ENCODE measurements around the gene TAF8. TPM values are rescaled to one million over a fixed set of nuclear protein-coding genes. Genes with fewer than 3 reads are reported as not detected.

TAF8 gene
- total RNA-seq, 1 donor from 2014 or later, result 14.9 TPM

DNA sequence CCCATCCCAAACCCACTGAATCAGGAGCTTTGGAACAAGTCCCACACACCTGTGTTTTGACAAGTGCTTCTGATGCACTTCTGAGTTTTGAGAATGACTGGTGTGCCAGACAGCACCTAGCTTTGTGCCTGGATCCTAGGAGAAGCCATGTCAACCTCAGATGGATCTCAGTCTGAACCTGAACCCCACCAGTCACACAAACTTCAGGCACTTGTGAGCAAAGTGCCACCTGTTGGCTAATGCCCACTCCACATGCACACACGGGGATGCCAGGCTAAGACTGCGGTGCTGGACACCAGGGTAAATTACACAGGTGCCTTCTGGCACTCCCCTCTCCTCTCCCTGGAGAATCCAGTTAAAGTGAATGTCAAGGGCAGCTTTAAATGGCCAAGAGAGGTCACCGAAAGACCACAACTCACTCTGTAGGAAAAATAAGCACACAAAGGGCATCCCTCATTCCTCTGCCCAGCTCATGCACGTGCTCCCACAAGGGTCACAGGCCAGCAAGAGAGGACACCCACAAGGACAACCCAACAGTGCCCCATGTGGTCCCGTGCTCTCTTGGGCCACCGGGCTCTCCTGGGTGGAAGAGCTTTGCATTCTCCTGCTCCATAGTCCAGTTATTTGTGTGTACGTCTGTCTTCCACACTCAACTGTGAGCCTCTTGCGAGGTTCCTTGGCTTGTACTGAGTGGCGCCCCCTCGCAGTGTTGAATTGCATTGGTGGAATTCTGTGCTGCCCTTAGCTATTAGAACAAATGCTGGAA, 45.6 kb downstream of the TAF8 start:
- DNase-seq (ENCODE audit: low read depth in 2 of 2), result no peak

- DNase-seq (ENCODE audit: low read depth in 2 of 2), result peak in 1 of 2 donors; percentile 37
Measured at GRCh38 chr6:42099340-42100028, 49.2 kb downstream of the TAF8 start.

DNA sequence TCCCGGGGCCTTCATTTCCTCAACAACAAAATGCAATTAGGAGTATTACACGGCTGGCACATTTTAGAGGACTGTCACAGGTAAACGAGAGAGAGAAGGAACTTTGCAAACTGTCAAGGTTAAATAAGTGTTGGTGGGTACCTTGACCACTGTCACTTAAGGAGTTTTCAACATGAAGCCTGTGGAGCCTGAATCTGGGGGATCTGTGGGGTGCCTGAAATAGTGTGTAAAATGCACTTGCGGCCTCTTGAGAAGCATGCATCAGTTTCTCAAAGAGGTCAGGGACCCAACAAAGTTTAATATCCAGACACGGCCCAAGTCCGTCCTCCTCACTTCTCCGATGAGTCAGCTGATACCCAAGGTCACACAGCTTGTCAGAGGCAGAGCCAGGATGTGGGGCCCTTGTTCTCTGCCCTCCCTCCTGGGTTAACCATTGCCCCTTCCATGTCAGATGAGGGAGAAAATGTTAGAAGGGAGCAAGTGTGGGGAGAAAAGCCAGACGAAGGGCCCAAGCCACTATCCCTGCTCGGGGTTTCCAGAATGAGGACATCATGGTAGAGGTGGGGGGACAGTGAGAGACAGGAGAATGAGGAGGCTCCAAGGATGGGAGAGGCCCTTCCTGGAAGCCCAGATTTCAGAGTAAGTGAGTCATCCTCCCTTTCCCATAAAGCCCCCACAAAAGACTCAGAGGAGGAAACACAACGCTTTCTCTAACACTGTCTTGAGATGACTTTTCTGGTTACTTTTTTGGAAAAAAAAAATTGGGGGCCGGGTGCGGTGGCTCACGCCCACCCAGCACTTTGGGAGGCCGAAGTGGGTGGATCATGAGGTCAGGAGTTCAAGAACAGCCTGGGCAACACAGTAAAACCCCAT, 49.9 kb downstream of the TAF8 start:
- DNase-seq (ENCODE audit: low read depth in 2 of 2), result peak in 1 of 2 donors; percentile 47

- DNase-seq (ENCODE audit: low read depth in 2 of 2), result no peak
Measured at GRCh38 chr6:42101186-42101657, 50.9 kb downstream of the TAF8 start.

DNA sequence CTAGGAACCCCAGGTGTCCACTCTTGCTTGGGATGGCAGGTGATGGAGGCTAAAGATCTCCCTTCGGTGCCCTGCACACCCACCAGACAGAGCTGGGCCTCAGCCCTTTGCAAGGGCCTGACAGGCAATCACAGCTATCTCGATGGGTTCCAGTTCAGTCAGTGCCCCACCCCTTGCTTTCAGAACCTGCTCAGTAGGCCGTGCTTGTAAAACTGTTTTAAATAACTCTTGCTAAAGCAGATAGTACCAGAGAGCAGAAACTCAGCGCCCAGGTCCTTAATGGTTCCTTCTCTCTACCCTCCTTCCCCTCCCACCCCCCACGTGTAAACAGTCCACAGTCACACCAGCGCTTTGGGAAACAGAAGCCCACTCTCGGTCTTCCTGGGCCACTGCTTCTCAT, 52.9 kb downstream of the TAF8 start:
- DNase-seq (ENCODE audit: low read depth in 2 of 2), result no peak

GRCh38 chr6:42103753-42104094, 53.4 kb downstream of the TAF8 start:
- no peak for DNase-seq (ENCODE audit: low read depth in 2 of 2)

DNA sequence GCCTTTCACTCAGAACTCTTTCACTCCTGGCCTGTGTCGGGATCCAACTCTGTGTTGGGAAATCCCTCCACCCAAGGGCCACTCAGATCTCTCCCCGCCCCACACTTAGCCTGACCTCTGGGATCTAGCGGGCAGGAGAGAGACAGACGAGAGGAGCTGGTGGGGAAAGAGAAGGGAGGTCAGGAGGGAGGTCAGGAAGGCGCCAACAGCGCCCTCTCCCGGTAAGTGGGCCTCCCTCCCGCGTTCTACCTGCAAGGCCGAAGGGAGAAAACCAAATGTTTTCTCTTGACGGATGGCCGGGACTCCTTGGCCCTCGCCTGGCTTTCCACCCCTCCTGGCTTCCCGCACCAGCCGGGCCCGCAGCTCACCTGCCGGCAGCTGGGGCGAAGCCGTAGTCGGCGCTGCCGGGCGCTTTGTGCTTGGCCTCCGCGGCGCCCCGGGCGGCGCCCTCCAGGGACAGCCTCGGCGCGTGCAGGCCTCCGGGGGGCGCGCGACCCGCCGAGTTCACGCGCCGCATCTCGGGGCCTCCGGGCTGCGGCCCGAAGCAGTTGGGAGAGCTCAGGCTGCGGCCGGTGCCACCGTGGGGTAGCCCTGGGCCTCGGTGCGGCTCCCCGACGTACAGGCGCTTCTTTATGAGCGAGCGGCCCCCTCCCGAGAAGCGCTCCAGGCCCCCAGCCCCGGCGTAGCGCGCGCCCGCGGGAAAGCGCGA, 53.9 kb downstream of the TAF8 start:
- peak; percentile 14 to 63 for DNase-seq (ENCODE audit: low read depth in 2 of 2)

GRCh38 chr6:42104804-42105125, 54.4 kb downstream of the TAF8 start:
- no peak for DNase-seq (ENCODE audit: low read depth in 2 of 2)

DNA sequence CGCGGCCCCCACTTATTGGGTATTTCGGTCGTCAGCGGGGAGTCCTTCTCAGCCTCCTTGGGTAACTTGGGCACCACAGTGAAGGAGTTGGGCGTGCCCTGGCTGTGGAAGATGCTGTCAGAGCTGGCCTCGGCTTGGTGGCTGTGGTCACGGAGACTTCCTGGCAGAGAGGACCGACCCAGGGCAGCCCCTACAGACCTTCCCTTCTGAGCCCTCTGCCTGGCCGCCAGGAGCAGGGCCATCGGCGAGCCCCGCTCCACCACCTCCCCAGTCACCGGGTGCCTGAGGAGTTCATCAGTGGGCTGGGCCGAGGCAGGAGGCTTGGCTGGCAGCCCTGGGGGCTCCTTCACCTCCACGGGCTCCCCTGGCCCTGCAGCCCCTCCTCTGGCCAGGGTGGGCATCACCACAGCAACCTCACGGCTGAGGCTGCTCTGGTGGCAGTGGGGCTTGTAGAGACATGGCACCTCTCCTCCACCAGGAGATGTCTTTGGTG, 54.9 kb downstream of the TAF8 start:
- no peak for DNase-seq (ENCODE audit: low read depth in 2 of 2)

DNA sequence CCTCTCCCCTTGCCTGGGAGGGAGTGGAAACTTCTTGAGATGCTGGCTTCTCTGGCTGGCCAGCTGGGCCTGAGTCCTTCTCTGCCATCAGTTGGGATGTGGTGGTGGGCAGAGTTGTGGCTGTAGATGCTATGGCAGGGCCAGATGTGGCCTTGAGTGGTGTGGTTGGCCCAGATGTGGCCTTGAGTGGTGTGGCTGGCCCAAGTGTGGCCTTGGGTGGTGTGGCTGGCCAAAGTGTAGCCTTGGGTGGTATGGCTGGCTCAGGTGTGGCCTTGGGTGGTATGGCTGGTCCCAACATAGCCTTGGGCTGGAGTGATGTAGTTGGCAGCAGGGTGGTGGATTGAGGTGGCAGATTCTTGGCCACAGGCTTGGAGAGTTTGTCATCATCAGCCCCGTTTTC, 55.4 kb downstream of the TAF8 start:
- DNase-seq (ENCODE audit: low read depth in 2 of 2), result no peak

GRCh38 chr6:42106112-42107023, 56.0 kb downstream of the TAF8 start:
- DNase-seq (ENCODE audit: low read depth in 2 of 2), result no peak

DNA sequence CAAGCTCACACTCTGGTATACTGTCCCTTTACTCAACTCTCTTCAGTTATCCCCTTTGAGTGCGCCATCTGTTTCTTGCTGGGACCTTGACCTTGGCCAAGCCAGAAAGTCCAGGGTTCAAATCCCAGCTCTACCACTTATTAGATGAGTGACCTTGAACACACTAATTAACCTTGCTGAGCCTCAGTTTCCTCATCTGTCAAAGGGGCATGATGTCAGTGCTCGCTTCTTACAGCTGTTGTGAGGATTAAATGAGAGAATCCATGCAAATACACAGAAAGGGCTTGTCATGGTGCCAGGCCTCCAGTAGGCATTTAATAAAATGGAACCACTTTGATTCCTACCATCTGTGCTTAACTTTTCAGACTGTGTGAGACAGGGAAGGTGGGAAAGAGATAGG, 57.7 kb downstream of the TAF8 start:
- DNase-seq (ENCODE audit: low read depth in 2 of 2), result no peak

- no peak for DNase-seq (ENCODE audit: low read depth in 2 of 2)
Measured at GRCh38 chr6:42110683-42111082, 60.4 kb downstream of the TAF8 start.

DNA sequence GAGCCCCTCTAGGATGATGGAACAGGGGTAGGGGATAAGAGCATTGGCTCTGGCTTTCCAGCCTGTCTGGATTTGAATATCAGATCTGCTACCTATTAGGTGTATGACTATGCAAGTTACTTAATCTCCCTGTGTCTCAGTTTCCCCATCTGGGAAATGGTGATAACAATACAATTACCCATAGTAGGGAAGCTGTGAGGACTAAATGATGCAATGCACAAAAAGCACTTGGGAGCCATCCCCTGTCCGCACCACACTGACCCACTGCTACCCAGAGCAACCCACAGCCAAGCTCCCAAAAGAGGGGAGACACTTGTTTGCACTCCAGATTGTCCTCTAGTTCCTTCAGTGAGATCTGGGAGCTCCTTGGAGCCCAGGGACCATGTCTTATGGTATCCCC, 62.0 kb downstream of the TAF8 start:
- DNase-seq (ENCODE audit: low read depth in 2 of 2), result no peak

DNA sequence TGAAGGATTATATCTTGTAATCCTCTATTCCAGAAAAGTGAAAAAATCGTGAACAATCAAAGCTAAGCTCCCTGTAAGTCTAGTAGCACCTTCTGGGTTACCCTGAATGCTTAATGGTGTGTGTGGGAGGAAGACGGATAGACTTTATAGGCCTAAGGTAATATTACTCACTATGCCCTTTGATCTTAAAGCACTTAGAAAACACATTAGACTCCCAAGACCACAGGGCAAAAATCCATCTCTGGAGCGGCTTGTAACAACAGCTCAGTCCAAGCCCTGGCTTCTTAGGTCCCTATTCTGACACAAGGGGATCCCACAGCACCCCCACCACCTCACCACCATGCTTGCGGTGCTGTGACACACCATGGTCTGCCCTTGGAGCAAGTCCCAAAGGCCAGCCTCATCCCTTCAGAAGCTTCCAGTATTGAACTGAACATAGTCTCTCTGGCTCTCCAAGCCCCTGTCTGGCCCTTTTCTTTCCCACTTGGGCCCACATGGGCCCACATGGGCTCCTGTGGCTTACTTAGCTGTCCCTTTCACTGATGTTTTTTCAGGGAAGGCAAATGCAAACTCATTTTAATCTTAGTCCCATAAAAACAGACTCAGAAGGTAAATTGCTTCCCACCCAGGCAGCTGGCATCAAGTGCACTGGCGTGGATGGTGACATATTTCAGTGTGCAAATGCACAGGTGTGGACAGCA, 63.8 kb downstream of the TAF8 start:
- no peak for DNase-seq (ENCODE audit: low read depth in 2 of 2)

- DNase-seq (ENCODE audit: low read depth in 2 of 2), result no peak
Measured at GRCh38 chr6:42117843-42118161, 67.5 kb downstream of the TAF8 start.

GRCh38 chr6:42118162-42119001, 68.1 kb downstream of the TAF8 start:
- DNase-seq (ENCODE audit: low read depth in 2 of 2), result no peak

DNA sequence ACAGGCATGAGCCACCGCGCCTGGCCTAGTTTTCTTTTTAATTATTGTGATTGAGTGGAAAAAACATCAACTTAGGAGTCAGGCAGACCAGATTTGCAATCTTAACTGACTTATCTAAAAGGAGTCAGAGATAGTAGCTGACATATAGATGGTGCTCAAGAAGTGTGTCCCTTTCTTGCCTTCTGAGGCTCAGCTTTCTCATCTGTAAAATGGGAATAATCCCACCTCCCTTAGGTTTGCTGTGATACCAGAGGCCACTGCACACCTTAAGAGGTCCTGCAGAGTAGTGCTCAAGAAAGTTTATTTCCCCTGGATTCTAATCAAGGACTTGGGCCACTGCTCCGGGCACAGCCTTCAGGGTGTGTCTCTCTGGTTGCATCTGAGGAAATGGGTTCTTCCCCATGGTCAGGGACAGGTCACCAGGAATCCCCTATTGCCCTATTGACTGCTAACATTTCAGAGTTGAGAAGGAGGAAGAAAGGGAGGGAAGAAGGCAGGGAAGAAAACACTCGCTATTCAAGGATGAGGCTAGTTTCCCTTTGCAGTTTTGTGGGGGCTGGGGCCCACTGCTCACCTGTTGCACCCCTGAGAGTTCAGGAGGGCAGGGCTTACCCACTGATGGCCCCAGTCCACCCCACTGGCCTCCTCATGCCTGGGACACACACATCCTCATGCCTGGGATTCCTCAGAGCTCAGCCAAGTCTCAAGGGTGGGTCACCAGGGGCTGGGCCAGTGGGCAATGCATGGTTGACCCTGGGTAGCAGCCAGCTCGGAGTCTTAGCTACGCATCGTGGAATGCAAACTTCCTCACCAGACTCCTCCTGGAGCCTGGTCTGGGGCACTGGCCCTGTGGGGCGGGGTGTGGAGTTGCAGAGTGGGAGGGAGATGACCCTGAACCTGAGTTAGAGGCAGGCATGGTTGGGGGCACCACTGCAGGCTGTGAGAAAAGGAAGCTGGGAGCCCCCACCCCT, 70.9 kb downstream of the TAF8 start:
- DNase-seq (ENCODE audit: low read depth in 2 of 2), result no peak
